NOMO-1 treated with dmso at 0.1 percent for 144 hours (cell line): ENCODE measurements around the gene CRACR2B.
A peak's percentile ranks its signal among the peaks of the same experiment; 100 is the strongest.

ENCODE experiments used
- DNase-seq: peaks from one replicate; lab custom pipeline; 2025; ENCODE audit not compliant: unreplicated experiment; lab: John Stamatoyannopoulos, UW

Gene CRACR2B

DNA sequence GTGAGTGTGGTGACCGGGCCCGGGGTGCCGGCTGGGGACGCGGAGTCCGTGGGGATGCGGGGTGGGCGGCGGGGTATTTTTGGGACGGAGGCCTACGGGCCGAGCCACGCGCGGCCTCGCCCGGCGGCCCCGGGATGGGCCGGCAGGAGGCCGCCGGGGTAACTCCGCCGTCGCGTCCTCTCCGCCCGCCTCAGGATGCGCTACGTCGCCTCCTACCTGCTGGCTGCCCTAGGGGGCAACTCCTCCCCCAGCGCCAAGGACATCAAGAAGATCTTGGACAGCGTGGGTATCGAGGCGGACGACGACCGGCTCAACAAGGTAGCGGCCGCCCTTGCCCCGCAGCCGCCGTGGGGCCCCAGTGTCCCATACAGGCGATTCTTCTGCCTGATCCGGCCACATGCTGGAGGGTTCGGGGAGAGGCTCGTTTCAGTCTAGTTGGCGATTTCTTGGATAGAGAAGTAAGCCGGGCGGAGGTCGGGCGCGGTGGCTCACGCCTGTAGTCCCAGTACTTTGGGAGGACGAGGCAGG is 17.6 kb upstream of the CRACR2B start:
- DNase-seq: no peak

DNA sequence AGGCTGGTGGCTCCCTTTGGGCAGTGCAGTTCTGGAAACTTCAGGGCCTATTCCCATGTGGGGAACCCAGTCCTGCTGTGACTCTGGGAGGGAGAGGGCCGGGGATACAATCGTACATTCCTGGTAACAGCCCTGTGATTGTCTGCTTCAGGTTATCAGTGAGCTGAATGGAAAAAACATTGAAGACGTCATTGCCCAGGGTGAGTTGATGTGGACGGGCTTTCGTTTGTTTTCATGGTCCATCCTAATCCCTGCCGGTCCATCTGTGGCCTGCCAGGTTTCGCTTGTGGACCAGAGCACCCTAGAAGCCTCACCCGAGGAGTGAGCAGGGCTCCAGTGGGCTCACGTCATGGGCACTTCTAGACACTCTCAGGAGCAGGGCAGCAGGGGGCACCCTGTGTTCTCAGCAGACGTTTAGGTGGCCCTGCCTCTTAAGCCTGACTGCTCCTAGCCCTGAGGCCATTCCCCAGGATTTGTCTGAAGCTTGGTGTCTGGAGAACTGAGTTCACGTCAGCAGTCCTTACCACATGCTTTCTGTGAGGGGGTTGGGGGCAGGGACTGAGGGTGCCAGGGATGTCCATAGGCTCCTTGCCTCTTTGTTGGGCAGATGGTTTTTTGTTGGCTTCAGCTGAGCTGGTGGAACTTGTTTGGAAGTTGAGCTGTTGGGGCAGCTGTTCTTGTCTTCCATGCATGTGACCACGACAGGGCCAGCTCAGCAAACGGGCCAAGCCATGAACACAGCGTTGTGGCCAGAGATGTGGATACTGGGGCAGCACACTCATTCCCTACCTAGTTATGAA is 16.1 kb upstream of the CRACR2B start:
- DNase-seq: no peak

DNA sequence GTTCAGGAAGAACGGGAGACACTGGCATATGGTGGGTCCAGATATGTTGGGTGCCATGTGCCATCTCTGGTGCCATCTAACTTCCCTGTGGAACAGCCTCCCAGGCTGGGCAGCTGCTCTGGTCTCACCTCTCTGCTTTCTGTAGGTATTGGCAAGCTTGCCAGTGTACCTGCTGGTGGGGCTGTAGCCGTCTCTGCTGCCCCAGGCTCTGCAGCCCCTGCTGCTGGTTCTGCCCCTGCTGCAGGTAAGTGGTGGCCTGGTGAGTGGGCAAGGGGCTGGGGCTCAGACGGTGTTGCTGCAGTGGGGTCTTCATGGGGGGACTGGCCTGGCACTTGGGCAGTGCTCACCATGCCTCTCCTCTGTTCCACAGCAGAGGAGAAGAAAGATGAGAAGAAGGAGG is 15.3 kb upstream of the CRACR2B start:
- DNase-seq: no peak

DNA sequence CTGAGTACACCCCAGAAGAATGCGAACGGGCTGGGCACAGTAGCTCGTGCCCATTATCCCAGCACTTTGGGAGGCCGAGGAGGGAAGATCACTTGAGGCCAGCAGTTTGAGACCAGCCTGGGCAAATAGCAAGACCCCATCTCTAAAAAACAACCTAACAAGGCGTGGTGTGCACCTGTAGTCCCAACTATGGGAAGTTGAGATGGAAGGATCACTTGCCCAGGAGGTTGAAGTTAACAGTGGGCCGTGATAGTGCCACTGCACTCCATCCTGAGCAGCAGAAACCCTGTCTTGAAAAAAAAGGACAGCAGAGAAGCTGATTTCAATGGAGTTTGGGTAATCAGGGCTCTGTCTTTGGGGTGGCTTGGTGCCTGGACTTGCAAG is 14.7 kb upstream of the CRACR2B start:
- no peak for DNase-seq

DNA sequence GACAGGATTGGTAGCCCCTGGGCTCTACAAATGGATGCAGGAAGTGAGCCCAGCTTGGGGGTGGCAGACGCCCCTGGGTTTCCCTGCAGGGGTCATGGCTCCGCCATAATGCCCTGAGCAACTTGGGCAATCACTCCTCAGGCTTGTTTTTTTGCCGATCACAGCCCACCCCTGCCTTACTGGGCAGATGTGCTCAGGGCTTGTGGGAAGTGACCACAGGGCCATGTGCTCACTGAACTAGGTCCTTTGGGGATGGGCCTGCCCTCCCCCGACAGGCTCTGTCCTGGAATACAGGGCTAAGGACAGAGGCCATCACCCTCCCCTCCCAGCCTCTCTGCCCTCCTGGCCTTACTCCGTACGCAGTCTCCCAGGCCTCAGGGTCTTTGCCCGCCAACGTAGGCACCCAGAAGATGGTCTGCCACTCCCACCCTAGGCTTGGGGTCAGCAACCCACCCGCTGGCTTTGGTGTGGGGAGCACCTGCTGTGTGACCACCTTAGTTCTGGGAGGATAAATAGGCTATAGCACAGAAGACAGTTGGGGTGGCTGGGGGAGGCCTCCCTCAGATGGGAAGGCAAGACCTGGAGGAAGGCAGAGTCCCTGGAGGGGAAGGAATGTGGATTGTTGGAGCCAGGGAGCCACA is 14.1 kb upstream of the CRACR2B start:
- DNase-seq: no peak

DNA sequence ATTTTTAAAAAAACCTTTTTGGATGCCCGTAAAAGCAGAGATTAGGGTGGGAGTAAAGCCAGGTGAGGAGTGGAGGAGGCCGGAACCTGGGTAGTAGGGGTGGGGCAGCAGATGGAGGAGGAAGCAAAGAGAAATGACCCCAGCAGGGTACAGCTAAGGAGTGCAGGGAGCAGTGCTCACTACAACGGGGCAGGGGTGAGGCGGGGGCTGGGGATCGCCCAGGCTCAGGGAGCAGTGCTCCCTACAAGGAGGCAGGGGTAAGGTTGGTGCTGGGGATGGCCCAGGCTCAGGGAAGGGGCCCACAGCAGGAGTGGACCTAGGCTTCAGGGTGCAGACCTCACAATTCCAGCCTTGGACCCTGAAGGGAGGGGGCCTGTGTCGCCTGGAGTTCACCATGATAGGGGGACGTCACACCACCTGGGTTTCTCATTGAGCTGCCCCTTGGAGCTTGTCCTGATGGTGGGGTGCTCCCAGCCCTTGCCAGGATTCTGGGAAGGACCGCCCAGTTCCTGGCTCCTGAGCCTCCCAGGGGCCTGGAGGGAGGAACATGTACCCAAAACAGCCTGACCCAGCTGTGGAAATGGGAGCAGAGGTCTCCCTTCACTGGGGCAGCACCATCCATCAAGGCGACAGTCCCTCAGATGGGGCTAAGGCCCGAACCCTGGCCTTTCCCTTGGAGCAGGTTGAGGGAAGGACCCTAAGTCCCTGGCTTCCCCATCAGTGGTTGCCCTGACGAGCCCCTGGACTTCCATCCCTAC is 11.9 kb upstream of the CRACR2B start:
- no peak for DNase-seq

DNA sequence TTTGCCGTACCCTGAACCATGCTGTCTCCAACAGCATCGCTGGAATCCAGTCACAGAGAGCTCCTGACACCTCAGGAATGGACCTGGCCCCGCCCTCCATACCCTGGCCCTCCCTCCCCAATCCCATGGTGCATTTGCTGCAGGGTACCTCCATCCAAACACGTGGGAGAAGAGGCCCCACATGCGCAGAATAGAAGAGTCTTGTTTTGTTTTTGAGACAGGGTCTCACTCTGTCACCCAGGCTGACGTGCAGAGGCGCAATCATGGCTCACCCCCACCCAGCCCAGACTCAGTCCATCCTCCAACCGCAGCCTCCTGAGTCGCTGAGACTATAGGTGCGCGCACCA is 11.3 kb upstream of the CRACR2B start:
- DNase-seq: no peak

DNA sequence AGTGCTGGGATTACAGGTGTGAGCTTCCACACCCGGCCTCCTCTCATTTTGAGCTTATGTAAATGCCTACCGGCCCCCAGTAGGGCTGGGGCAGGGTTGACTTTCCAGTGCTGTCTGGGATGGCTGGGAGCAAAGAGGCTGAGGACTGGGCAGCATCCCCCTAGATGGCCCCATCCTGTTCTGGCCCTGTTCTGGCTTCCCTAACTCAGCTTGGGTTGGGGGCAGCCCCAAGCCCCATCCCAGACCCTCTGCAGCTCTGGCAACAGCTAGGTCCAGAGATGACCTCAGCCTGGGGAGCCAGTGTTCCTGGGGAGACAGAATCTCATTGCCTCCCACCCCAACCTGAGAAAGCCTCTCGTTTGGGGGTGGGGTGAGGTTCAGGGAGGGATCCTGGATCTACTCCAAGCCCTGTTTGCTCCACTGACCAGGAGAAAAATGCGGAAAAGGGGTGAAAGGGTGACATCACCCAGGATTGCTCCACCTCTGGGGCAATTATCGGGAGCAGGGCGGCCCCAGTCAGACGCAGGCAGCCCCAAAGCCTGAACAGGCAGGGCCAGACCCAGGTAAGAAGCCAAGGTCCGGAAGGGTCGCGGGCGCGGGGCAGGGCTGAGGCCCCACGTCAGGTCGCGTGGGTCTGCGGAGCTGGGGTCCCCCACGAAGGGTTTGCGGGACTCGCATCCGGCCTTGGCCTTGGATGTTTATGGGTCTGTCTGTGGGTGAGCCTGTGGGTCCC is 9.2 kb upstream of the CRACR2B start, which contains the start of gene PNPLA2:
Gene PNPLA2 (plus strand): TSS at position 519 of the 733 bp plus-strand sequence. CDS start 805 bp downstream, outside the sequence.
- DNase-seq: no peak

DNA sequence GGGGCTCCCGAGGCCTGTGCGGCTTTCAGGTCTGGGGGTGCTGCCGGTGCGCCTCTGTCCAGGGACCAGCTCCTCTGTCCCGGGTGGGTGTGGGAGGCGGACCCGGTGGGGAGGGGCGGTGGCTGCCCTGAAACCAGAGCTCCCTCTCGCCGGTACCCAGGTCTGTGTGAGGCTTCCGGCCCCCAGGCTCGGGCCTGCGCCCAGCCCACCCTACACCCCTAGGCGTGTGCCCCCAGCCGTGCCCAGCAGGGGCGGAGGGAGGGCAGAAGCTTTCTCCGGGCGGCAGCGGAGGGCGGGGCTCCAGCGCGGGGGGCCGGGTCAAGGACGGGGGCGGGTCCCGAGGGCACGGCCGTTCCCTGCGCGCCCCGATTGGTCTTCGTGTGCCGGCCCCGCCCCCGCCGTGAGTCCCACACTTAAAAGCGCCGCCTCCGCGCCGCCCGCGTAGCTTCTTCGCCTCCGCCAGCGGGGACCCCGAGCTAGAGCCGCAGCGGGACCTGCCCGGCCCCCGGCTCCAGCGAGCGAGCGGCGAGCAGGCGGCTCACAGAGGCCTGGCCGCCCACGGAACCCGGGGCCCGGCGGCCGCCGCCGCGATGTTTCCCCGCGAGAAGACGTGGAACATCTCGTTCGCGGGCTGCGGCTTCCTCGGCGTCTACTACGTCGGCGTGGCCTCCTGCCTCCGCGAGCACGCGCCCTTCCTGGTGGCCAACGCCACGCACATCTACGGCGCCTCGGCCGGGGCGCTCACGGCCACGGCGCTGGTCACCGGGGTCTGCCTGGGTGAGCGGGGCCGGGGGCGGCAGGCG is 8.4 kb upstream of the CRACR2B start:
- DNase-seq: peak; percentile 88

DNA sequence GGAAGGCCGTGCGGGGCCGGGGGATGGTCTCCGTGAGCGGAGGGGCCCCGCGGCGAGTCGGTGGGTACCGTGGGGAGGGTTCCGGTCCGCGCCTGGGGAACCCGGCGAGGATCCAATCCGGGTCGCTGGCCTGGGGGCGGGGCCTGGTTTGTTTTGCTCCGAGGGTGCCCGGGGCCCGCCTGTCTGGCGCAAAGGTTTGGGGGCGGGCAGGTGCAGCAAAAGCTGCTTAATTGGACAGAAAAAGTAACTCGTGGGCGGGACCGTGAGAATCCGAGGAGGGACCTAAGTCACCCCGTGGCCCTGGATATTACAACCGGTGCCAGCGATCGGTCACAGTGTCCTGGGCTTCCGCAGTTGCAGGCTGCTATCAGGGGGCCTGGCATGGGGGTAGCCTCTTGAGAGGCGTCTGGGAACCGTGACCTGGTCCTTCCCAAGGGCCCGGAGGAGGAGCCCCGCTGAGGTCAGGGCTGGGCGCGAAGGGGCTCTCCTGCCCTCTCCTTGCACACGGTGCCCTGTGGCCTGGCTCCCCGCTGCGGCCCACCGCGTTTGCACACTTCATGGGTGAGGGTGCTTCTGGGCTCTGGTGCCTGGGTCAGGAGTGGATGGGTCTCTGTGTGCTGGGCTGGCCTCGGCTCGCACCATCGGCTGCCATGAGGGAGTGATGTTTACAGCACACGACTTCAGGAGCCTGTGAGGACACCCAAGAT is 7.6 kb upstream of the CRACR2B start:
- DNase-seq: peak; percentile 82

DNA sequence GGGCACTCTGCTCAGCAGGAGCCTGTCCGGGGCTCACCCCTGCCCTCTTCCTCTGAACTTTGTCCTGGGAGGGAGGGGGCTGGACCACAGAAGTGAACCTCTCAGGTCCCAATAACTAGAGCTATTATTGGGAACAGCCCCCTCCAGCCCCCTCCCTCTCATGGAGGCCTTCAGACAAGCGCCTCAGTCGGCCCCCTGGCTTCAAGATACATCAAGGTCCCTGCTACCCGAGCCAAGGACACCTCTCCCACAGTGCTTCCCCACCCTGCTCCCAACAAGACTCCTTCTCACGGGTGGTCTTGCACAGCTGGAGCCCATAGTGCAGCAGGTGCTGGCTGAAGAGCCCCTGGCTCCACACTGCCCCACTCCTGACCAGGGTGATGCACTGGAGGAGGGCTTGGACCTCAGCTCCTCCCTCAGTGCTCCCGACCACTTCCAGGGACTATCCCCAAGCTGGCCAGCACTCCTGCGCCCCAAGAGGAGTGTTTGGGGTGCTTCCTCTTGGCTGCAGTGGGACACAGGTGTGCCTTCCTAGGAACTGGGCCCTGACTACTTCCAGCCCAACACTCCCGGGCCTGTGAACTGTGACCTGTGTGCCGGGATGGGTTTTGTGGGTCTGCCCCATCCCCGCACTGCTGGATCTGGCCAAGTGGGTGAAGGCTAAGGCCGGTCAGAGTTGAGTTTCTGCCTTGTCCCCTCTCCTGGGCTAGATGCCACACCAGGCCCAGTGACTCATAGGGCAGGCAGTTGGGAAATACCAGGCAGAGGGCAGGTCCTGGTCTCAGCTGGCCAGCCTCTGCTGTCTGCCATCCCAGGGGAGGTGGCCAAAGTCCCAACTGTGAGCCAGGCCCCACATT is 6.8 kb upstream of the CRACR2B start:
- DNase-seq: no peak

DNA sequence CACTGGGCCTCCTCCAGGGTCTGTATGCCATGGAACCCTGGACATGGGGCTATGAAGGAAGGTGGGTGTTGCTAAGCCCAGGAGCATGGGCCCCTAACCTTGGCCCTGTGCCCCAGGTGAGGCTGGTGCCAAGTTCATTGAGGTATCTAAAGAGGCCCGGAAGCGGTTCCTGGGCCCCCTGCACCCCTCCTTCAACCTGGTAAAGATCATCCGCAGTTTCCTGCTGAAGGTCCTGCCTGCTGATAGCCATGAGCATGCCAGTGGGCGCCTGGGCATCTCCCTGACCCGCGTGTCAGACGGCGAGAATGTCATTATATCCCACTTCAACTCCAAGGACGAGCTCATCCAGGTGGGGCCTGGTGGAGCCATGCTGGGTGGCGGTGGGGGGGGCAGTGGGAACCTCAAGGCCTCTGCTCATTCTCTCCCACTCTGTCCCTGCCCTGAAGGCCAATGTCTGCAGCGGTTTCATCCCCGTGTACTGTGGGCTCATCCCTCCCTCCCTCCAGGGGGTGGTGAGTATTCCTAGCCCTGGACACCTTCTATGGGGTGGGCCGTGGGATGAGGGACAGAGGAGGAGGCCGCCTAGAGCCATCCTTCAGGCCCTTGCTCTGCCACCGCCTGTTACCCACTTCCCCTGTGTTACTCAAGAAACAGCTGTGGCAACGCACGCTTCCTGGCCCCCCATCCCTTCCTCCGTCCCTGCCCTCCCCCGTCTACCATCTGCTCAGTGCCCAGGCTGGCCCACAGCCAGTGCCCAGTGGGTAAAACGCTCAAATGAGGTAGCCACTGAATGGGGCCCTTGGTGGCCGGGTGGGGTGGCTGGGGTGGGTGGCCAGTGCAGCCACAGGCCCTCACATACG is 6.0 kb upstream of the CRACR2B start:
- DNase-seq: no peak

DNA sequence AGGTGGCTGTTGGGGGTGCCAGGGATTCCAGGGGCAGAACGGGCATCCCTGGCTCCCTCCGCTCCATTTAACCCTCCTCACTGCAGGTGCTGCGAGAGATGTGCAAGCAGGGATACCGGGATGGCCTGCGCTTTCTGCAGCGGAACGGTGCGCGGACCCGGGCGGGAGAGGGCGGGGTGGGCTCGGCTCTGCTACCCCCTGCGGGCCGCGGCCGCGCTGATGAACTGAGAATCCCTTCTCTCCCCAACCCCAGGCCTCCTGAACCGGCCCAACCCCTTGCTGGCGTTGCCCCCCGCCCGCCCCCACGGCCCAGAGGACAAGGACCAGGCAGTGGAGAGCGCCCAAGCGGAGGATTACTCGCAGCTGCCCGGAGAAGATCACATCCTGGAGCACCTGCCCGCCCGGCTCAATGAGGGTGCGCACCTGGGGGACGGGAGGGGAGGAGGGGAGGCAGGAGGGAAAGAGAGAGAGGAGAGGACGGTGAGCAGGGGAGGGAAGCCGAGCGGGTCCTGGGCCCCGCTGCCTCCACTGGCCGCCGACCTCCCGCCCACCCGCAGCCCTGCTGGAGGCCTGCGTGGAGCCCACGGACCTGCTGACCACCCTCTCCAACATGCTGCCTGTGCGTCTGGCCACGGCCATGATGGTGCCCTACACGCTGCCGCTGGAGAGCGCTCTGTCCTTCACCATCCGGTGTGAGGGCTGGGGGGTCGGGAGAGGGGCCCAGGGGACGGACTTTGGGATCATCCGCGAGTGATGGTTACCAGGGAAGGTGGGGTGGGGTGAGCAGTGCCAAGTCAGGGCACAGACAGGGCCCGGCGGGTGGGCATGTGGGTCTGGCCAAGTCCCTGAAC is 4.1 kb upstream of the CRACR2B start:
- DNase-seq: no peak

DNA sequence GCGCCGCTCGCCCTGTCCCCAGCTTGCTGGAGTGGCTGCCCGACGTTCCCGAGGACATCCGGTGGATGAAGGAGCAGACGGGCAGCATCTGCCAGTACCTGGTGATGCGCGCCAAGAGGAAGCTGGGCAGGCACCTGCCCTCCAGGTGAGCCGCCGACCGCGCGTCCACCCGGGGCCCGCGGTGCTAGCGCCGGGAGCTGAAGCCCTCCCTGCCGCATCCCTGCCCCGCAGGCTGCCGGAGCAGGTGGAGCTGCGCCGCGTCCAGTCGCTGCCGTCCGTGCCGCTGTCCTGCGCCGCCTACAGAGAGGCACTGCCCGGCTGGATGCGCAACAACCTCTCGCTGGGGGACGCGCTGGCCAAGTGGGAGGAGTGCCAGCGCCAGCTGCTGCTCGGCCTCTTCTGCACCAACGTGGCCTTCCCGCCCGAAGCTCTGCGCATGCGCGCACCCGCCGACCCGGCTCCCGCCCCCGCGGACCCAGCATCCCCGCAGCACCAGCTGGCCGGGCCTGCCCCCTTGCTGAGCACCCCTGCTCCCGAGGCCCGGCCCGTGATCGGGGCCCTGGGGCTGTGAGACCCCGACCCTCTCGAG is 3.3 kb upstream of the CRACR2B start:
- DNase-seq: no peak

DNA sequence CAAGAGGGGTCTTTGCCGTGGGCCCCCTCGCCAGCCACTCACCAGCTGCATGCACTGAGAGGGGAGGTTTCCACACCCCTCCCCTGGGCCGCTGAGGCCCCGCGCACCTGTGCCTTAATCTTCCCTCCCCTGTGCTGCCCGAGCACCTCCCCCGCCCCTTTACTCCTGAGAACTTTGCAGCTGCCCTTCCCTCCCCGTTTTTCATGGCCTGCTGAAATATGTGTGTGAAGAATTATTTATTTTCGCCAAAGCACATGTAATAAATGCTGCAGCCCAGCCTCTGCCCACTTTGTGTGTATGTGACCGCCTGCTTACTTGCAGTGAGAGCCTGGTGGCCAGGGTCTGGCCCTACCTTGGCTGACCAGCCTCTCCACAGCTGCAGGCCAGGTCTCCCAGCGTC is 2.8 kb upstream of the CRACR2B start:
- no peak for DNase-seq

DNA sequence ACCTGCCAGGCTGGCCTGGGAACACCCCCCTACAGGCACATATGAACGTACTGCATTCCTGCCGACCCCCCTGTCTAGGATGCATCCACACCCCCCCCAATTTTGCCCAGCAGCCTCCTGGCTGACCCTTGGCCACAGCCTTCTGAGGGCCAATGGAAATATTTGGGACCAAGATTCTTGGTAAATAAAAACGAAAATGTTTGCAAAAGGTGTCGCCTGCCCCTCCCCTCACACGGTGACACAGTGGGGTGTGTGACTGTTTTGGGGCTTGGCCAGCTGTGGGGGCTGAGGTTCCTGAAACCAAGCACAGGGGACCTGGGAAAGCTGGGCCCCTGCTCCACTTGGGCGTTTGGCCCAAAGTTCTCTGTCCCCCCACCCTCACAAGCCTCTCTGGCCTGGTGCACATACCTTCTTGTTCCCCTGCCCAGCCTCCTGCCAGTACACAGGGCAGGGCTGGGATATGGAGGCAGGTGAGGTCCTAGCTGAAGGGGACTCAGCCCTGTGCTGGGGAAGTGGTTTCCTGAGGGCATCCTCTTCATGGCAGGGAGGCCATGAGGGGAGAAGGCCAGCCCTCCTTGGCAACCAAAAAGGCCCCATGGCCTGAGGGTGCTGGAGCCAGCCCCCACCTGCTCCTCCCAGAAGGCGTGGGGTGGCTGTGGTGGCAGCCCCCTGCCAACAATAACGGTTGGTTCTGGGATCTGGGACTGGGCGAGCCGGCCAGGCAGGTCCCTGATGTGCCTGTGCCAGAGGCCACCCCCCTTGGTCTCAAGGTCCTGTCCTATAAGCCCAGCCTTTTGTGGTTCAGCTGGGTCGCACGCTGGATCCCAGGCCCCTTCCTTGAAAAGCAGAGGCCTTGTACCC is 2.1 kb upstream of the CRACR2B start:
- no peak for DNase-seq
